HL-60/S4 treated with retinoic acid at 250 ng/mL for 4 days and 3 days (cell line): ENCODE data around the gene COL1A2.

ENCODE experiments used
- in situ Hi-C: fragments of 300-500 bp; cut with MboI; formaldehyde crosslinking; loops from 2 replicates; pipeline ENCODE4 v1.7.0; 2022; ENCODE audit warnings: low sequenced_read_pairs

COL1A2 gene

GRCh38 chr7:94394437-94395140 is at the start of gene COL1A2:
TSS of gene COL1A2 (plus strand) at chr7:94394895. CDS start at chr7:94395032, 137 bp downstream.
- in situ Hi-C loops: no loop called here

DNA sequence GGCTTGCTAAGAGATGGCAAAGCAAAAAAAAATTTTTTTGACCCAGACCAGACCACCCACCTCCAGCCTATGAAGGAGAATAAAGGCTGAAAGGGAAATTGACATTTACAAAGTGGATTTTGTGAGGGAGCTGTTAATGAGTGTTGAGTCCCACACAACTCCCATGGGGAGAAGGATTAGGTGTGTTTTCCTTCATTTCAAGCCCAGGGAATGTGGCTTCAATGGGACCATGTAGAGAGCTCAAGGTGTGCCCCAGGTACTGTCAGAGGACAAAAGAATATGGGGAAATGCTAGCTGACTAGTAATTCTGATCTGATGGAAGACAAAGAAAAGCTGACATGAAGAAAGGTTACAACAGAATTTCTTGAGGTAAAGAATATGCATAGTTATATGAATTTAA is 48.8 kb upstream of the COL1A2 start:
- in situ Hi-C loops: no loop called here

DNA sequence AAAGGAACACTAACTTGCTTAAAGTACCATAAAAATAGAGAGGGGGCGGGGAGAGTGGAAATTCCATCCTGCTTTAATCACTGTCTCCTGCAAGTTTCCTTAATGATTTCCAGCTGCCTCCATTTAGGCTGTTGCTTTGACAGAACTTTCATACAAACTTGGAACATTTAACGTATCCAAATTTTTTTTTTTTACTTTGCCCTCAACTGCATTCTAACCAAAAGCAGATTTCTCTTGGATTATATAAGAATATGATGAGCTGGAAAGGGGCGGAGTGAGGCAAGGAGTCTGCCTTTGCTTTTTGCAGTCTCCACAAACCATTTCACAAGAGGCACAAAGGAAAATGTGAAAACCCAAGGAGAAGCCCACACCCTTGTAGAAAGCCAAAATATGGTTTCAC is 46.6 kb upstream of the COL1A2 start:
- in situ Hi-C loops: no loop called here

DNA sequence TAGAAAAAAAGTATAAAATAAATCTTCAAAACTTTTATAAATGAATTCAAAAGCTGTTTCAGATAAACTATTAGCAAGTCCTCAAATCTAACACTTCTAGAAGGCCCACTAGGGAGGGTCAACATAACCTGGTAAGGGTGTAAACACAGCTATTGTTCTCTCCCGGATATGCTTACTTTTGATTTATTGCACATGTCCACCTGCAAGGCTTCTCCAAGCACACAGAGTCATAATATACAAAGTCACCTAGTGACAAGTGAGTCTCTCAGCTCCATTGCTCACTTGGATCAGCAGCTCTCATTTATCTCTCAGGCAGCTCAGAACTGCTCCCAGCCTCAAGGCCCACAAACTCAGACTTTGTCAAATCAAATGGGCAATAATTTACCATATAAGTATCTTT is 44.0 kb upstream of the COL1A2 start:
- in situ Hi-C loops: no loop called here

DNA sequence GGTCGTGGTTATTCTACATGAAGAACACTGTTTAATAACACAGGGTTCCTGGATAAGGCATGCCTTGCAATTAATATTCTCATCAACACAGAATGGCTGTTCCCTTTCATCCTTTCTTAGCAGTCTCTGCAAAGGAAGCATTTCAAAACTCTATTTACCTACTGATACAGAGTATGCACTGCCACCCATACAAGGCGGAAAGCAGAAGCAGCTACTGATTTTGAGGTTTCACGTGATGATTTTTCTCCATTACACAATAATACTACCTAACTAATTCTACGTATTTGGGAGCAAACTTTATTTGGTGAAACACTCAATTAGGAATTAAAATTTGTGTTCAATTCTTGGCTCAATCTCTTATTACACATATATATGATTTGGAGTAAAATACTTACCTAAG is 43.0 kb upstream of the COL1A2 start:
- in situ Hi-C loops: no loop called here

- in situ Hi-C loops: no loop called here
Observed at GRCh38 chr7:94352887-94353286, 41.8 kb upstream of the COL1A2 start.

DNA sequence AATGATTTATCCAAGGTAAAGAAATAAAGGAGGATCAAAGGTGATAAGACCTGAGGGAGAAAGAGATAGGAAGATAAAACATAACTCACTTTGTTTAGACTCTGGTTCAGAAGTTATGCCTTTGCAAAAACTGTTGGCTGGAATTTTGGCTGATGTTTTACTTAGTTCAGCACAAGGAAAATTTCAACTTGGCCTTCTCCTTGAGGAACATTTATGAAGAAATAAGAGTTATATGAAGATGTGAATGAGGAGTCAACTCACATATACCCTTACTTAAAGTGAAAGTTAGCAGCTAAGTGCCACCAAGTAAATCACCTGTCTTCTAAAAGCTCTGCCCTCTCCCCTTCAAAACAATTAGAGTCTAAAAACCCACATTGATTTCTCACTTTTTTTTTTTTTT is 39.7 kb upstream of the COL1A2 start:
- in situ Hi-C loops: no loop called here

- in situ Hi-C loops: no loop called here
Observed at GRCh38 chr7:94355454-94355853, 39.2 kb upstream of the COL1A2 start.

DNA sequence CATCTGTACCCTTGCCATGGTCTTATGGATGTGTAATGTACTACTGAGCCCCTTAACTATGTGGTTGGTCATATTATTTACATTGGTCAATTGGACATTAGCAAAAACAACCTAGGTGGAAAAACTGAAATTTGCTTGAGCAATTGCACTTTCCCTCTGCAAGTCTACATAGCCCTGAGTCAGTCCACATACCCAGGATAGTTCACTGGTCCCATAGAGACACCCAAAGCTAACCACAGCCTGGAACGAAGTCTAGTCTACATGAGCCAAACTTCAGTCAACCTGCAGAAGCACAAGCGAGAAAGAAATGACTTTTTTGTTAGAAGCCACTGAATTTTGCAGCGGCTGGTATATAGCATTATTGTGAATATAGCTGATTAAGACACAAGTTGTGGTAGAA is 37.6 kb upstream of the COL1A2 start:
- in situ Hi-C loops: no loop called here

- in situ Hi-C loops: no loop called here
Observed at GRCh38 chr7:94360926-94361325, 33.8 kb upstream of the COL1A2 start.

DNA sequence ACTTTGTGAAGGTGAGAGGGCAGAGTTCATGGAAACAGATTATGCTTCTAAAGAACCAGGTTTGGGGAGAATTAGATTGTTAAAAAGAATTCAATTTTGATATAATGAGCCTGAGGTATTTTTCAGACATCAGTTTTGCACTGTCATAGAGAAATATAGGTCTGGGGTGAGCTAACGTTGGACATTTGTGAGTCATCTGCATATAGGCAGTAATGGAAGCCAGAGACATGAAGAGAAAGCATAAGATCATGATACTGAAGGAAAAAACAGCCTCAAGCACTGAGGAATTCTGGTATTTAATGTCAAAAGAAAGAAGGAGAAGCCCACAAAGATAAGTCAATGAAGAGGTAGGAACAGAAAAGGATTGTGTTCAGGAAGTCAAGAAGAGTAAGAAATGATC is 32.4 kb upstream of the COL1A2 start:
- in situ Hi-C loops: no loop called here

- in situ Hi-C loops: no loop called here
Observed at GRCh38 chr7:94364816-94365215, 29.9 kb upstream of the COL1A2 start.

- in situ Hi-C loops: no loop called here
Observed at GRCh38 chr7:94366163-94366562, 28.5 kb upstream of the COL1A2 start.

- in situ Hi-C loops: no loop called here
Observed at GRCh38 chr7:94366832-94367231, 27.9 kb upstream of the COL1A2 start.

DNA sequence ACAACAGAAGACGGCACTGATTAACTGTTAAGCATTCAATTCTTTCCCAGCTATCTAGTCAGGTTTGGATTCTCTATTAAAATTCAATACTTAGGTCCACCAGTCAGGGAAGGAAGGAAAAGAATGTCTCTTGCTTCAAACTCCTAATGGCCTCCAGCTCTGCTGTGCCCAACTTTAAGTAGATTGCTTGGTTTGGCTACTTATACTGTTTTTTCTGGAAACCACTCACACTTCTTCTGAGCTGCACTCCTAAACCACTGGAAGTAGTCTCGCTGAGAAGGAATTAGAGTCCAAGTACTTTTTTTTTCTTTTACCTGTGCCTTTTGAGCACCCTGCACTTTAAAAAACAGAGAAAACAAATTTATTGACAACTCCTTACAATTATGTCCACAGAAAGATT is 26.7 kb upstream of the COL1A2 start:
- in situ Hi-C loops: no loop called here

- in situ Hi-C loops: no loop called here
Observed at GRCh38 chr7:94368371-94368791, 26.3 kb upstream of the COL1A2 start.

- in situ Hi-C loops: no loop called here
Observed at GRCh38 chr7:94374231-94374630, 20.5 kb upstream of the COL1A2 start.

DNA sequence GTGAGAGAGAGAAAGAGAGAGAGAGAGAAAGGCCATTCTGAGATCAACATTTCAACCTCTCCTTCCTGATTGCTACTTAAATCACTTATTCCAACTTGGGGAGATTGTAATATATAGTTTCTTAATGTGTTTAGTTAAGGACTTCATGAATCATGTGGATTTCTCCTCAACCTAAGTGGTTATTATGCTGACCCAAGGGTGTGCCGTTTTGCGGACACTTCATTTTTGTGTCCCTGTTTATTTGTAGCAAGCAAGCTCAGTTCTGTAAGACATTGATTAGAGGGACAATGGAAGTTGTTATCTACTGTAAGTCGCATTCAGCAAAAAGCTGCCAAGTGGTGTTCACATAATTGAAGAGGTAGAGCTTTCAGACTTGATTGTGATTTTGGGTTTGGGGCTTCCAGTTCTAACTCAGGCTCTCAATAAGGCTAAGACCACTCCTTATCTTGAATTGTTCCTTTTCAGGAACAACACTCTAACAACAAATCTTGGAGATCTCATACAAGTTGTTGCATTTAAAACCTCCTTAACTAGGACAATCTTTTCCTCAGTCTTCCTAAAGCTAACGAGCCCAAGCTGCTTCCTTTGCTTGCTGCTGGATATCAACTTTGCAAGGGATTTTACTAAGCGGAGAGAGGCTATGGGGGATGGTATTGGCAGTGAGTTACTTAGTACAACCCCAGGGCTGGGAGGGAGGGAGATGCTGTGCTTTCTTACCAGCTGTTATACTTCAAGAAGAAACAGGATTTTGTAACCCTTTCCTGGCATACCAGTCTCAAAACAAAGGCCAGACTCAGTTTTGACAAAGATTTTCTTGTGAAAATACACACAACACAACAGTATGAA is 19.8 kb upstream of the COL1A2 start:
- in situ Hi-C loops: no loop called here

DNA sequence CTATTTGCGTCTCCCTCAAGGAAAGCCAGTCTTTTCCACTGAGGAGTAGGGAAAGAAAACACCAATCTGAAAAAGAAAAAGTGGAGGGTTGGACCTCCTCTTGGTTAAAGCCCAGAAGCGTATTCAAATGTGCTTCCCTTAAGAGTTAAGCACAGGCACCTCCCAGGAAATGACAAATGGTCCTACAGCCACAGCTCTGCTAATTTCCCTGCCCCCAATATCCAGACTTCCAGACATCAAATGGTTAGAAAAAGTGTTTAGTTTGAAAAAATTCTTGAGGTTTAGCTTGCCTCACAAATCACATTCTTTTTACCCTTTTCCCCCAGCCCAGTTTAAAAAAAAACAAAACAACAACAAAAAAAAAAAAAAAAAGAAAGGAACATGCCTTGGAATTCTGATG is 19.0 kb upstream of the COL1A2 start:
- in situ Hi-C loops: no loop called here

DNA sequence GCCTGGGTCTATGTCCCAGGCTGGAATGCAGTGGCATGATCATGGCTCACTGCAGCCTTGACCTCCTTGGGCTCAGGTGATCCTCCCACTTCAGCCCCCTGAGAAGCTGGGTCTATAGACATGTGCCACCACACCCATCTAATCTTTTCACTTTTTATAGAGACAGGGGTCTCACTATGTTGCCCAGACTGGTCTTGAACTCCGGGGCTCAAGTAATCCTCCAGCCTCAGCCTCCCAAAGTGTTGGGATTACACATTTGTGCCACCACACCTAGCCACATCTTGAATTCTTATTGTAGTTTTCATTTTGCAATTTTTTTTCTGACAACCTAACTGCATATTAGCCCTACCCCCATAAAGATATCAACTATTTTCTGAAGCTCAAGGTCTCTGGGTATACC is 18.4 kb upstream of the COL1A2 start:
- in situ Hi-C loops: no loop called here

- in situ Hi-C loops: no loop called here
Observed at GRCh38 chr7:94378356-94378755, 16.3 kb upstream of the COL1A2 start.

- in situ Hi-C loops: no loop called here
Observed at GRCh38 chr7:94380264-94380663, 14.4 kb upstream of the COL1A2 start.
